HG02798 (cell line): ENCODE measurements around the gene TOR2A.
"Not testable (repeated sequence)": the region's sequence is repeated elsewhere in the genome, so short reads cannot be mapped to it uniquely, and the experiment has no call there.

Experiments used
- ATAC-seq: cut with Tn5 transposase; IDR thresholded peaks from one replicate; pipeline ENCODE4 v1.9.1; 2021; ENCODE audit warnings: mild to moderate bottlenecking; ENCODE audit not compliant: unreplicated experiment, poor library complexity

TOR2A gene

DNA sequence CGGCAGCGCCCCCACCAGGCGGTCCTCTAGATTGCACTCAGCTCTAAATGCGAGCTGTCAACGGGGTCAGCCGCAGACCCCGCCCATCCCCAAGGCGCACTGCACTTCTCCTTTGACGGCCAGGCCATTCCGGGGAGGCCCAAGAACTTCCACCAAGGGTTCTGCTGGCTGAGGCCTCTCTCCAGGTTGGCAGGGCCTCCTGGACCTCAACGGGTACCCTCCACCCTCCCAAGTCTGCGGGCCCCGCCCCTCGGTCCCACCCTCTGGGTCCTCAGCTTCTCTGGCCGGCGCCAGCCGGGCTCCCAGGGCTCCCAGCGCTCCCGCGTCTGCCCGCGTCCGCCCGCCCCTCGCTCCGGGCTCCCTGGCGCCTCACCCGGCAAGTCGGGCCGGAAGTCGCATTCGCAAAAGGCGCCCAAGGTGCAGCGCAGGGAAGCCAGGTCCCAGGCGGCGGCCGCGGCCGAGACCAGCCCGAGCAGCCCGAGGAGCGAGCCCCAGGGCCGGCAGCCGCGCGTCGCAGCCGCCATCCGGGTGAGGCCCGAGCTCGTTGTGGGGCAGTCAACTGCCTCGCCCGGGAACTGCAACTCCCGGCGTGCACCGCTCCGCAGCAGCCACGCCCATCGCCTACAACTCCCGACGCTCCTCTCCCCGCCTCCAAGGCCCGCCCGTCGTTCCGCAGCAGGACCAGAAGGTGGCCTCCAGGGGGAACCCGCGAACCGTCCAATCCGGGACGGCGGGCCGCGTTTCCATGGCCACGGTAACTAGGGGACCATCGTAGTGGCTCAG, at the start of gene TOR2A:
Gene TOR2A (minus strand): TSS at position 548 of the 783 bp plus-strand sequence. CDS start 24 bp downstream, at position 524.
- ATAC-seq, result peak; percentile 89

- ATAC-seq, result no peak
These were observed 48.3 kb upstream of the TOR2A start for GRCh38 chr9:127783111-127784008.

DNA sequence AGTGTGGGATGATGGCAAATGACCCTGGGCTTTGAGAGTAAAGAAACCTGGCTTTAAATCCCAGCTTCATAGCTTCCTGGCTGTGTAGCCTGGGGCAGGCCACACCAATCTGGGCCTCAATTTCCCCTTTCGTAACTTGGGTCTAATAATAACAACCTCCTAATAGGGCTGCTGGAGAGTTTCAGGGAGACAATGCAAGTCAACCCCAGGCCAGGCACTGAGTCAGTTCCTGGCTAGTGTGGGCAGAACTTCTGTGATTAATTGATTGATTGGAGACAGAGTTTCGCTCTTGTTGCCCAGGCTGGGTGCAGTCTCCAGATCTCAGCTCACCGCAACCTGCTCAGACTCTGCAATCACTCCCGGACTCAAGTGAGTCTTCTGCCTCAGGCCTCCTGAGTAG, 46.7 kb upstream of the TOR2A start:
- ATAC-seq, result no peak

- ATAC-seq, result not testable (repeated sequence)
These were observed 45.8 kb upstream of the TOR2A start for GRCh38 chr9:127780909-127781308.

DNA sequence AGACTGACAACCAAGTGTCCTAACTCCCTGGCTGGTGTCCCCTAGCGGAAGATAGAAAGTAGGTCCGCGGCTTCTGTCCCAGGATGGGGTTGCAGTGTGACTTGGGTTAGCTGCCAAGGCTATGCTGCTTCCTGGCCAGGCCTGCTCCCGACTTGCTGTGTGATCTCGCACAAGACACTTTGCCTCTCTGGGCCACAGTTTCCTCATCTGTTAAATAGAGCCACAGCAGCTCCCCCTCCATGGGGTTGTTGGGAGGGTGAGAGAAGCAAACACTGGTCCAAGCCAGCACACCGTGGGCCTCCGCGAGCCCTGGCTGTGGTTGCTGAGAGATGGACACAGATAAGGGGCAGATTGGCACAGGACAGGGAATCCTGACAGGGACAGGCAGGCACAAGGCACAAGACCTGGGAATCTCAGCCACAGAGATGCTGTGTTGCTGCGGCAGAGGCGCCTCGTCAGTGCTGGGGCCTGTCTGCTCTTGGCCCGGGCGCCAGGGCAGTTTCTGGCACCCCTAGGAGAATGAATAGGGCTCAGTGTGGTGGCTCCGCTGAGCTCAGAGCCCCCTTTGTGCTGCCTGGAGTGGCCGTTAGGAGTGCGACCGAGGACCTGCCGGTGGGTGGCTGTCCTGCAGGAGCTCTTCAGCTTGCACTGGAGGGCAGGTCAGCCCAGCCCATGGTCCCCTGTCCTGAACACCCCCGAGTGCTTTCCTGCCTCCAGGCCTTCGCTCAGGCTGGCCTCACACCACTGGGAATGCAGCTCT, 45.2 kb upstream of the TOR2A start:
- no peak for ATAC-seq

DNA sequence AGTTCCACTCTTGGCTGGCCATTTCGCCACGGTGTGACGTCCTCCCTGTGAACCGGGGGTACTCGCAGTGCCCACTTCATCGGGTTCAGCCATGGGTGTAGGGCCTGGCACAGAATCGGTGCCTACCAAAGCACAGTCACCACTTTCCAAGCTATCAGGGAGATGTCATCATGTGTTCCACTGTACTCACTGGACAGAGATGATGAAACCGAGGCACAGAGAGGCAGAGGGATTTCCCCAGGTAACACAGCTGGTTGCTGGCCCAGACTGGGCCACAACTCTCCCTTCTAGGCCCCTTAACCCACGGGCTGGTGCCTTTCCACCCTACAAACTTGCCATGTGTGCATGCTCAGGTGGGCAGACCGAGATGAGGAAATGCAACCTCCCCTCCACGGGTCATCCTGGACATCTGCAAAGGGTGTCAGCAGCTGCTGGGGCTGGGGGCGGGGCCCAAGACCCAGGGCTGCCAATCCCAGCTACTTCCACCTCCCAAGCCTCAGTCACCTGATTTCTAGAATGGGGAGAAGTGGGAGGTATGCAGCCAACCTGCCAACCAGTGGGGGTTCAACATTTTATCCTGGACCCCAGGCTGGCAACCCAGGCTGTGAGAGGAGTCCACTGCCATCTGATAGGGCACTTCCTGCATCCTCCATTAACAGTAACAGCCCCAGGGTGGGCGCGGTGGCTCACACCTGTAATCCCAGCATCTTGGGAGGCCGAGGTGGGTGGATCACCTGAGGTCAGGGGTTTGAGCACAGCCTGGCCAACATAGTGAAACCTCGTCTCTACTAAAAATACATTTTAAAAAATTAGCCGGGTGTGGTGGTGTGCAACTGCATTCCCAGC, 44.3 kb upstream of the TOR2A start:
- peak; percentile 65 for ATAC-seq

GRCh38 chr9:127778280-127779135, 43.4 kb upstream of the TOR2A start, which contains the start of gene SH2D3C:
Gene SH2D3C (minus strand): TSS chr9:127778666. CDS start chr9:127778627, 39 bp downstream.
- ATAC-seq, result peak; percentile 38

GRCh38 chr9:127777368-127777980, 42.4 kb upstream of the TOR2A start:
- no peak for ATAC-seq

DNA sequence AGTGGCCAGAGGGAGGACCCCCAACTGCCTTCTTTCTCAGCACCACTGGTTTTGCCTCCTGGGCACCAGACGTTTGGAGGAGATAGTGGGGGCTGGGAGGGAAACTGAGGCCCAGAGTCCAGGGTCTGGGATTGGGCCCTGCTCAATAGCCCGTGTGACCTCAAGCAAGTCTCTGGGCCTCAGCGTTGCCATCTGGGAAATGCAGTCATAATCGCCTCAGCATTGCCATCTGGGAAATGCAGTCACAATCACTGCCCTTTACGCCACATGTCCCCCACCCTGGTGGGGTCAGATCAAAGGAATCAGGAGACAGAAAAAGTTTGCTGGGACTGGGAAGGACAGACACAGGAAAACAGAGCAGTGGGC, 41.8 kb upstream of the TOR2A start:
- no peak for ATAC-seq

DNA sequence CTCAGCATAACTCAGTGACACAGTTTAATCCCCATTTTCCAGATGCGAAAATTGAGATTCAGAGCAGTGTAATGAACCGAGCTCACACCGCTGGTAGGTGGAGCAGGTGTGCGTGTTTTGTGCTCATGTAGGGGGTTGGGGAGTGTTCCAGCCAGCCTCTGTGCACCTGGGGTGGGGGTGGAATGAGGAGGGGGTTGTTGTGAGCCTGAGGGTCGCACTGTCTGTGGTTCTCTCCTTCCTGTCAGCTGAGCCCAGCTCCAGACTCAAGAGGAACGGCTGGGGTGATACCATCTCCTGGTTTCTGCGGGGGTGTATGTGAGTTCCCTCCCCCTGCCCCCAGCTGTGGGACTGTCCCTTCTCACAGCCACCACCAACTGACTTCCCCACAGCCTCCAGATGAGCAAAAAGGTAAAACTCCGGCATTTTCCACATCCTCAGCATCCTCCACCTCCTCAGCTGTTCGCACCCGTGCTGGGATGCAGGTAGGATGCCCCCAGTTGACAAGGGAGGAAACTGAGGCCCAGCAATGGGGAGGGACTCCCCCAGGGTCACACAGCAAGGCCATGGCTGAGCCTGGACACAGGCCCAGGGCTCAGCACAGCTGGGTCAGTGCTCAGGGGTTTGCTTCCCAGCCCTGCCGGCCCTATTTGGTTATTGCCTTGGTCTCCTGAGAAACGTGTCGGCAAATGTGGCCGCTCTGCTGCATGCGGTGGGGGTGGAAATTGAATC, 41.3 kb upstream of the TOR2A start:
- ATAC-seq, result peak; percentile 23

- no peak for ATAC-seq
These were observed 38.9 kb upstream of the TOR2A start for GRCh38 chr9:127773981-127774380.

- ATAC-seq, result no peak
These were observed 38.2 kb upstream of the TOR2A start for GRCh38 chr9:127773272-127773671.

DNA sequence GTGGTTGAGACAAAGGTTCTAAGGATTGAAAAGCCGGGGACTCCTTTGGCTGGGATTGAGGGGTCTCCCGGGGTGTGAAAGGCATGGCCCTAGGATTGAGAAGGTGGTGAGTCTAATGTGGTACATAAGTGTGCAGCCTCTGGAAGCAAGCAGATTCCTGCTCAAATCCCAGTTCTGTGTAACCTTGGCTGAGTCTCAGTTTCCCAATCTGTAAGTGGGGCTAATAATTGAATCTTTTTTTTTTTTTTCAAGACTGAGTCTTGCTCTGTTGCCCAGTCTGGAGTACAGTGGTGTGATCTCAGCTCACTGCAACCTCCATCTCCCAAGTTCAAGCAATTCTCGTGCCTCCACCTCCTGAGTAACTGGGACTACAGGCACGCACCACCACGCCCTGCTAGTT, 37.5 kb upstream of the TOR2A start:
- ATAC-seq, result no peak

GRCh38 chr9:127771570-127772189, 36.6 kb upstream of the TOR2A start:
- no peak for ATAC-seq

- peak; percentile 89 for ATAC-seq
These were observed 35.9 kb upstream of the TOR2A start for GRCh38 chr9:127770905-127771569.

DNA sequence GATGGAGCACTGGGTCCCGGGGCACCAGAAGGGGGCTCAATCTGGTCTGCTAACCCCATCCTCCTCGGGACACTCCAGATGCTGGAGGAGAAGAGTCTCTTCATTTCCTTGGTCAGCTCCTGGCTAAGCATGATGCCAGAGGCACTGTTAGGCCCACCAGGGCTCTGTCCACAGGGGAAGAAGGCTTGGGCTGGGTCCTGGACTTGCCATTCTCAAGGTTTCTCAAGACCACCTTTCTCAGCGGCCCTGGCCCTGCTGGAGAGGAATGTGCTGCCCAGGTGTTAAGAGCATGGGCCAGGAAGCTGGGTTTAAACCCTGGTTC, 35.5 kb upstream of the TOR2A start:
- no peak for ATAC-seq
